Duodenal mucosa (tissue), 2 donors: ENCODE measurements around the gene DUSP22.

Experiments
- H3K27ac ChIP-seq: one replicate; pipeline ENCODE4 v1.7.0; 2013; ENCODE audit warnings: low read depth, low read length
- H3K27me3 ChIP-seq, 2 donors: one replicate each; pipeline ENCODE4 v1.7.0; 2013; ENCODE audit warnings: low read length in 2 of 2, control low read depth in 1 of 2; ENCODE audit not compliant: insufficient read depth in 2 of 2, control insufficient read depth in 1 of 2
- H3K36me3 ChIP-seq, 2 donors: one replicate each; pipeline ENCODE4 v1.7.0; 2013; ENCODE audit warnings: low read length in 2 of 2, control low read depth in 1 of 2; ENCODE audit not compliant: insufficient read depth in 2 of 2, control insufficient read depth in 1 of 2
- H3K4me1 ChIP-seq, 2 donors: one replicate each; pipeline ENCODE4 v1.7.0; 2013; ENCODE audit warnings: low read length in 2 of 2, control low read depth in 1 of 2; ENCODE audit not compliant: insufficient read depth in 2 of 2, control insufficient read depth in 1 of 2
- H3K4me3 ChIP-seq, 2 donors: one replicate each; pipeline ENCODE4 v1.7.0; 2013; ENCODE audit warnings: low read length in 2 of 2, low read depth in 1 of 2
- H3K9ac ChIP-seq, 2 donors: one replicate each; pipeline ENCODE4 v1.7.0; 2013; ENCODE audit warnings: low read length in 2 of 2, low read depth in 1 of 2
- H3K9me3 ChIP-seq, 2 donors: one replicate each; pipeline ENCODE4 v1.7.0; 2013; ENCODE audit warnings: low read length in 2 of 2, control low read depth in 1 of 2; ENCODE audit not compliant: control insufficient read depth in 1 of 2

Gene DUSP22

GRCh38 chr6:297571-298232 is 5.4 kb downstream of the DUSP22 start:
- Histone ChIP-seq H3K4me1 (peaks cover 44 to 49% of the 10 kb centered on the region in 2 donors), H3K4me3 (no peak overlapping the region), H3K9ac (no peak overlapping the region), H3K36me3 (peaks cover 0 to 4% of the 10 kb centered on the region in 2 donors), H3K27ac (no peak overlapping the region), H3K27me3 (no peaks in the 10 kb centered on the region), H3K9me3 (peaks cover 0 to 6% of the 10 kb centered on the region in 2 donors)

GRCh38 chr6:298233-299103 is 6.2 kb downstream of the DUSP22 start:
- Histone ChIP-seq H3K4me3 (no peak overlapping the region), H3K4me1 (peaks cover 42 to 47% of the 10 kb centered on the region in 2 donors), H3K27me3 (no peaks in the 10 kb centered on the region), H3K27ac (no peak overlapping the region), H3K9ac (no peak overlapping the region), H3K9me3 (peaks cover 0 to 6% of the 10 kb centered on the region in 2 donors), H3K36me3 (peaks cover 0 to 4% of the 10 kb centered on the region in 2 donors)

GRCh38 chr6:299104-299980 is 7.1 kb downstream of the DUSP22 start:
- Histone ChIP-seq H3K27ac (no peak overlapping the region), H3K9me3 (peaks cover 0 to 6% of the 10 kb centered on the region in 2 donors), H3K9ac (no peak overlapping the region), H3K27me3 (no peaks in the 10 kb centered on the region), H3K4me3 (no peak overlapping the region), H3K36me3 (peaks cover 0 to 4% of the 10 kb centered on the region in 2 donors), H3K4me1 (peaks cover 39 to 47% of the 10 kb centered on the region in 2 donors)

DNA sequence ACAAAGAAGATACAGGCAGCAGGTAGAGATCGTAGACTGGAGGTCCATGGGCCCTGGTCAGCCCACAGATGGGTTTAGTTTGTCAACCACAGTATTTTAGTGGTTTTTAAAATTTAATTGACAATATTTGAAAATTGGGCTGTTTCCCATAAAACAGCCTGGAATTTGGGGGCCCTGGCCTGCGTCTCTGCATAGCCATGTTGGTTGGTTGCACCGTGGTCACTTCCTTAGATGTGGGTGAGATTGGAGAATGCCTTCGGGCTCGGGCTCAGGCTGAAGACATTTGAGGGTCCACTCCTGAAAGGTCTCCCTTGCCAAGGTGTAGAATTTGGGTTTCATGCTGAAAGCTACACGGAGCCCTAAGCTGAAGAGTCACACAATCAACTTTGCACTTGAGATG is 7.7 kb downstream of the DUSP22 start:
- Histone ChIP-seq H3K27ac (no peak overlapping the region), H3K36me3 (peaks cover 0 to 4% of the 10 kb centered on the region in 2 donors), H3K27me3 (no peaks in the 10 kb centered on the region), H3K9me3 (peaks cover 0 to 6% of the 10 kb centered on the region in 2 donors), H3K9ac (no peak overlapping the region), H3K4me3 (no peak overlapping the region), H3K4me1 (peaks cover 46 to 48% of the 10 kb centered on the region in 2 donors)

- H3K9ac ChIP-seq = no peak overlapping the region
- no peak overlapping the region for H3K27ac ChIP-seq
- peaks cover 0 to 6% of the 10 kb centered on the region in 2 donors for H3K9me3 ChIP-seq
- H3K36me3 ChIP-seq = peaks cover 0 to 4% of the 10 kb centered on the region in 2 donors
- no peaks in the 10 kb centered on the region for H3K27me3 ChIP-seq
- H3K4me1 ChIP-seq = peaks cover 51% of the 10 kb centered on the region in 2 donors
- H3K4me3 ChIP-seq = no peak overlapping the region
Observed at GRCh38 chr6:300494-301198, 8.4 kb downstream of the DUSP22 start.

GRCh38 chr6:301526-301925 is 9.2 kb downstream of the DUSP22 start:
- Histone ChIP-seq H3K9me3 (peaks cover 0 to 7% of the 10 kb centered on the region in 2 donors), H3K27ac (no peak overlapping the region), H3K27me3 (no peaks in the 10 kb centered on the region), H3K4me3 (no peak overlapping the region), H3K4me1 (peaks cover 47 to 51% of the 10 kb centered on the region in 2 donors), H3K9ac (no peak overlapping the region), H3K36me3 (peaks cover 0 to 4% of the 10 kb centered on the region in 2 donors)

GRCh38 chr6:301929-302705 is 9.8 kb downstream of the DUSP22 start:
- H3K9ac ChIP-seq = no peak overlapping the region
- H3K4me1 ChIP-seq = peaks cover 47 to 51% of the 10 kb centered on the region in 2 donors

DNA sequence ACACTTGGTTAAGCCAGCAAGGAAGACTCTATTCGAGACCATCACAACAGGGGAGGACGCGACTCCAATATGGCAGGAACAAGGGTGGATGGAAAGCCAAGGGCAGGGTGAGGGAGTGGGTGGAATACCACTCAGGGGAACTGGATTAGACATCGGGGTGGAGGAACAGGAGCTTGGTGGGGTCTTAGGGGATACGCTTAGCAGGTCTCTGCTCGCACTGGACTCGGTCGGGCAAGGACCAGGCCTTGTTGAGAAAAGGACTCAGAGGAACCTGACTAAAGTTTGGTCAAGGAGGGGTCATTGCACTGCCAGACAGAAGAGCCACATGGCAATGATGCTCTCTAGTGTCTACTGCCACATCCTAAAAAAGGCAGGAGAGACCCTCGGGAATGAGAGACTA is 10.5 kb downstream of the DUSP22 start:
- H3K9me3 ChIP-seq = peaks cover 0 to 12% of the 10 kb centered on the region in 2 donors
- H3K4me3 ChIP-seq = no peak overlapping the region
- no peak overlapping the region for H3K9ac ChIP-seq
- peaks cover 47 to 51% of the 10 kb centered on the region in 2 donors for H3K4me1 ChIP-seq
- peaks cover 0 to 4% of the 10 kb centered on the region in 2 donors for H3K36me3 ChIP-seq
- H3K27ac ChIP-seq = no peak overlapping the region
- no peaks in the 10 kb centered on the region for H3K27me3 ChIP-seq

More at GRCh38 chr6:301929-302705, 9.8 kb downstream of the DUSP22 start:
- no peak overlapping the region for H3K27ac ChIP-seq
- peaks cover 0 to 12% of the 10 kb centered on the region in 2 donors for H3K9me3 ChIP-seq
- no peak overlapping the region for H3K4me3 ChIP-seq
- no peaks in the 10 kb centered on the region for H3K27me3 ChIP-seq
- H3K36me3 ChIP-seq = peaks cover 0 to 4% of the 10 kb centered on the region in 2 donors

- Histone ChIP-seq H3K9ac (no peak overlapping the region), H3K4me3 (no peak overlapping the region), H3K27ac (no peak overlapping the region), H3K9me3 (peaks cover 0 to 12% of the 10 kb centered on the region in 2 donors), H3K27me3 (no peaks in the 10 kb centered on the region), H3K36me3 (peaks cover 0 to 5% of the 10 kb centered on the region in 2 donors), H3K4me1 (peaks cover 45 to 49% of the 10 kb centered on the region in 2 donors)
Observed at GRCh38 chr6:303263-303662, 11.0 kb downstream of the DUSP22 start.
